Measurements from ENCODE around the gene CCDC97.
A peak's percentile ranks its signal among the peaks of the same experiment; 100 is the strongest.

CCDC97 gene

DNA sequence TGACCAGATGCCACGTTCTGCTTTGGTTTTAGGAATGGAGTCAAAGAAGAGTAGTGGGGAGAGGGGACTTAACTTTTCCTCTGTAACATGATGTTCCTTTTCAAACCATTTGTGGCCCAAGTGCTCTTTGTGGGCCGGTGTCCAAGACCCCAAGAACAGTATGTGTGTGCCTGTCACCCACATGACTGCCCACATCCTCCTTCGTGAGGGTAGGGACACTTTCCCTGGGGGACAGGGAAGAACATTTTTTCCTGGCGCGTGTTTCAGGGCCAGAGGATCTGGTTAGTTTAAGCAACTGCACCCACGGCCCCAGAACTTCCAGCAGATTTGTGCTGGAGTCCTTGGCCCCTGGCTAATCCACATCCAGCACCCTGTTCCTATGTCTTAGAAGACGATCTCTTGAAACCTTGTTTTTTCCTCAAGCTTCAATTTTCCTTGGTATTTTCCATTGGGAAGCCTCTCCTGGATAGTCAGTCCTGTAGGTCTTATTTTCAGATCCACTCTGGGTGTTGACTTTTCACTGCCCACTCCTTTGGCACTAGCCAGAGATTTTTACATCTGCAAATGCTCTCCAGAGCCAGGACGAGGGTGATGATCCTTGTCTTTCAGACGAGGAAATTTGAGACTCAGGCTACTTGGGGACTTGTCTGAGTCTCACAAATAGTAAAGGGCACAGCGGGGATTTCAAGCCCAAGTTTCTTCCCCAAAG, 10.8 kb upstream of the CCDC97 start:
- peaks cover 6% of the 10 kb centered on the region; the same call in 1 of the 2 replicates for H4K20me1 ChIP-seq (ENCODE audit: insufficient read depth)
- peak overlapping the region; percentile 71; the same call in 1 of the 2 replicates for H3K9ac ChIP-seq
- H3K4me2 ChIP-seq = peak overlapping the region; percentile 72
- H3K4me1 ChIP-seq (ENCODE audit: low read depth, poor library complexity, severe bottlenecking) = peaks cover 64% of the 10 kb centered on the region
- TF ChIP-seq, protein P1, sequence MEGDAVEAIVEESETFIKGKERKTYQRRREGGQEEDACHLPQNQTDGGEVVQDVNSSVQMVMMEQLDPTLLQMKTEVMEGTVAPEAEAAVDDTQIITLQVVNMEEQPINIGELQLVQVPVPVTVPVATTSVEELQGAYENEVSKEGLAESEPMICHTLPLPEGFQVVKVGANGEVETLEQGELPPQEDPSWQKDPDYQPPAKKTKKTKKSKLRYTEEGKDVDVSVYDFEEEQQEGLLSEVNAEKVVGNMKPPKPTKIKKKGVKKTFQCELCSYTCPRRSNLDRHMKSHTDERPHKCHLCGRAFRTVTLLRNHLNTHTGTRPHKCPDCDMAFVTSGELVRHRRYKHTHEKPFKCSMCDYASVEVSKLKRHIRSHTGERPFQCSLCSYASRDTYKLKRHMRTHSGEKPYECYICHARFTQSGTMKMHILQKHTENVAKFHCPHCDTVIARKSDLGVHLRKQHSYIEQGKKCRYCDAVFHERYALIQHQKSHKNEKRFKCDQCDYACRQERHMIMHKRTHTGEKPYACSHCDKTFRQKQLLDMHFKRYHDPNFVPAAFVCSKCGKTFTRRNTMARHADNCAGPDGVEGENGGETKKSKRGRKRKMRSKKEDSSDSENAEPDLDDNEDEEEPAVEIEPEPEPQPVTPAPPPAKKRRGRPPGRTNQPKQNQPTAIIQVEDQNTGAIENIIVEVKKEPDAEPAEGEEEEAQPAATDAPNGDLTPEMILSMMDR (conservative IDR thresholded peaks at IDR 0.05; ENCODE audit: low read depth, low read length) = no peak
- H3K4me3 ChIP-seq (IDR thresholded peaks at IDR 0.05; ENCODE audit: insufficient read depth, low read depth, low read length) = no peak overlapping the region
- H3K79me2 ChIP-seq (ENCODE audit: insufficient read depth, low read depth) = peaks cover 9% of the 10 kb centered on the region; the same call in 1 of the 2 replicates
- H3K27me3 ChIP-seq (ENCODE audit: insufficient read depth, low read depth) = no peaks in the 10 kb centered on the region
- H2AFZ ChIP-seq (ENCODE audit: low read depth) = no peak overlapping the region
- H3K27ac ChIP-seq = peak overlapping the region; percentile 90
- H3K36me3 ChIP-seq (ENCODE audit: insufficient read depth) = peaks cover 12% of the 10 kb centered on the region; the same call in 1 of the 2 replicates

DNA sequence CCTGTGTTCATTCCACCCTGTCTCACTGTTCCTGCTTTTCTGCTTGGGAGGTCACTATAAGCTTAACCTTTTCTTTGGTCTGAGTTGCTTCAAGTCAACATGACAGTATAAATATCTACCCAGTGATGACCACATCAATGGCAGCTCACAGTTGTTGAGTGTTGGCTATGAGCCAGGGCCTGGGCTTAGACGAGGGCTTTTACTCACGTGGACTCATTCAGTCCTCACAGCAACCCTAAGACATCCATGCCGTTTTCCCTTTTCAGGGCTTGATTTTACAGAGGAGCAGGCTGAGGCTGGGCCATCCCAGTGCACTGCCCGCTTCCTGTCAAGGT, 10.2 kb upstream of the CCDC97 start:
- no peak overlapping the region for H3K4me3 ChIP-seq (IDR thresholded peaks at IDR 0.05; ENCODE audit: insufficient read depth, low read depth, low read length)
- peaks cover 6% of the 10 kb centered on the region; the same call in 1 of the 2 replicates for H4K20me1 ChIP-seq (ENCODE audit: insufficient read depth)
- H3K9ac ChIP-seq = no peak overlapping the region
- no peaks in the 10 kb centered on the region for H3K27me3 ChIP-seq (ENCODE audit: insufficient read depth, low read depth)
- TF ChIP-seq, protein P1 (conservative IDR thresholded peaks at IDR 0.05; ENCODE audit: low read depth, low read length) = no peak
- peaks cover 62% of the 10 kb centered on the region for H3K4me1 ChIP-seq (ENCODE audit: low read depth, poor library complexity, severe bottlenecking)
- H3K36me3 ChIP-seq (ENCODE audit: insufficient read depth) = peaks cover 12% of the 10 kb centered on the region; the same call in 1 of the 2 replicates
- H2AFZ ChIP-seq (ENCODE audit: low read depth) = no peak overlapping the region
- no peak overlapping the region for H3K4me2 ChIP-seq
- no peak overlapping the region; the same call in 1 of the 2 replicates for H3K27ac ChIP-seq
- H3K79me2 ChIP-seq (ENCODE audit: insufficient read depth, low read depth) = peaks cover 9% of the 10 kb centered on the region; the same call in 1 of the 2 replicates

DNA sequence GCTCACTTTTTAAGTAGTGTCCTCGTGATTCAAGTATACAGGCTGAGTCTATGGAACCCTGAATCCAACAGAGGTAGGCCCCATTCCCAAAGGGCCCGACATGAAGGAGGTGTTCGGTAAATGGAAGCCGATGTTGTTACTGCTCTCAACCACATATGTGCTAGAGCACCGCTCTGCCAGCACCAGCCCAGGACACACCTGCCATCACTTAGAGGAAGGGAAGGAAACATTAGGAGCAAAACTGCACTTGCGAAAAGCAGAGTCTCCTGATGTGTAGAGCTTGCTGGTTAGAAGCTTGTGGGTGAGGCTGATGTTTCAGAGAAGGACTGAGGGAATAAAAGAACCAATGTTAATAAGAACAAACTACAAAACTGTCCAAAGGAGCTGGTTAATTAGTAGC, 9.4 kb upstream of the CCDC97 start:
- H3K27ac ChIP-seq = no peak overlapping the region; the same call in 1 of the 2 replicates
- no peaks in the 10 kb centered on the region for H3K27me3 ChIP-seq (ENCODE audit: insufficient read depth, low read depth)
- H3K9ac ChIP-seq = no peak overlapping the region
- no peak overlapping the region for H3K4me2 ChIP-seq
- H4K20me1 ChIP-seq (ENCODE audit: insufficient read depth) = peaks cover 4% of the 10 kb centered on the region; the same call in 1 of the 2 replicates
- H2AFZ ChIP-seq (ENCODE audit: low read depth) = no peak overlapping the region
- peaks cover 9% of the 10 kb centered on the region; the same call in 1 of the 2 replicates for H3K79me2 ChIP-seq (ENCODE audit: insufficient read depth, low read depth)
- H3K4me1 ChIP-seq (ENCODE audit: low read depth, poor library complexity, severe bottlenecking) = peaks cover 56% of the 10 kb centered on the region
- peaks cover 8% of the 10 kb centered on the region; the same call in 1 of the 2 replicates for H3K36me3 ChIP-seq (ENCODE audit: insufficient read depth)
- TF ChIP-seq, protein P1 (conservative IDR thresholded peaks at IDR 0.05; ENCODE audit: low read depth, low read length) = no peak
- no peak overlapping the region for H3K4me3 ChIP-seq (IDR thresholded peaks at IDR 0.05; ENCODE audit: insufficient read depth, low read depth, low read length)

DNA sequence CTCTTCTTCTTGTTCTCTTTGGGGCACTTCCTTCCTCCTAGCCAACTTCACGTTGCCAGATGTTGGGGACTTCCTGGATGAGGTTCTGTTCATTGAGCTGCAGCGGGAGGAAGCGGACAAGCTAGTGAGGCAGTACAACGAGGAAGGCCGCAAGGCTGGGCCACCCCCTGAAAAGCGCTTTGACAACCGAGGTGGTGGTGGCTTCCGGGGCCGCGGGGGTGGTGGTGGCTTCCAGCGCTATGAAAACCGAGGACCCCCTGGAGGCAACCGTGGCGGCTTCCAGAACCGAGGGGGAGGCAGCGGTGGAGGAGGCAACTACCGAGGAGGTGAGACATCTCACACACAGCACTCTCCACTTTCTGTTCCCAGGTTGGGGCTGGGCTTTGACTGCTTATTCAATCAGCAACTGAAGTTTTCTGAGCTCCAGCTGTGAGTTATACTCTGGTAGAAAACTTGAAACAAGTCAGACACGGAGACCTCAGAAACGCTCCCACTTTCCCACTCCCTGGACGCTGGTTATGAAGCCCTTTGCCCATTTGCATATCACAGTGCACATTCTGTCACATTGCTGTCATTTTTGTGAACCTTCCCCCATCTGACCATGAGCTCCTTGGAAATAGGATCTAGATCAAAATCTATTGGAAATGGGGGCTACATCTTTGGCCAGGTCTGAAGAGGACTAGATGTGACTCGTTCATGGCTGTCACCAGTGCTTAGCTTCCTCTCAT, 7.2 kb upstream of the CCDC97 start:
- H3K4me1 ChIP-seq (ENCODE audit: low read depth, poor library complexity, severe bottlenecking) = peaks cover 53% of the 10 kb centered on the region
- TF ChIP-seq, protein P1 (conservative IDR thresholded peaks at IDR 0.05; ENCODE audit: low read depth, low read length) = no peak
- H3K9ac ChIP-seq = no peak overlapping the region
- H3K27me3 ChIP-seq (ENCODE audit: insufficient read depth, low read depth) = no peaks in the 10 kb centered on the region
- 0 out of 2 replicates have a peak, but pooled peaks cover 3% of the 10 kb centered on the region for H4K20me1 ChIP-seq (ENCODE audit: insufficient read depth)
- no peak overlapping the region for H3K4me2 ChIP-seq
- no peak overlapping the region for H2AFZ ChIP-seq (ENCODE audit: low read depth)
- H3K79me2 ChIP-seq (ENCODE audit: insufficient read depth, low read depth) = peaks cover 9% of the 10 kb centered on the region; the same call in 1 of the 2 replicates
- peaks cover 8% of the 10 kb centered on the region; the same call in 1 of the 2 replicates for H3K36me3 ChIP-seq (ENCODE audit: insufficient read depth)
- H3K27ac ChIP-seq = no peak overlapping the region
- H3K4me3 ChIP-seq (IDR thresholded peaks at IDR 0.05; ENCODE audit: insufficient read depth, low read depth, low read length) = no peak overlapping the region
